Neuronal stem cell (in vitro differentiated cells): Measurements from ENCODE around the gene CENPC.

Source experiments
- DNase-seq: peaks from one replicate; pipeline ENCODE4 v3.0.0-alpha.2; 2013; ENCODE audit warnings: low spot score
- H2AFZ ChIP-seq: one replicate; pipeline ENCODE4 v1.6.1; 2013; ENCODE audit warnings: mild to moderate bottlenecking, low read length, inconsistent platforms
- H2AK5ac ChIP-seq: 2 replicates; pipeline ENCODE4 v1.6.1; 2013; ENCODE audit warnings: low read depth, mild to moderate bottlenecking, inconsistent platforms, low read length, moderate library complexity, mixed read lengths
- H2BK120ac ChIP-seq: 2 replicates; pipeline ENCODE4 v1.6.1; 2013; ENCODE audit warnings: low read depth, mild to moderate bottlenecking, inconsistent platforms, low read length, moderate library complexity, mixed read lengths
- H2BK12ac ChIP-seq: one replicate; pipeline ENCODE4 v1.6.1; 2013; ENCODE audit warnings: low read length, inconsistent platforms
- H2BK15ac ChIP-seq: 2 replicates; pipeline ENCODE4 v1.6.1; 2013; ENCODE audit warnings: mild to moderate bottlenecking, low read length, inconsistent platforms, mixed read lengths
- H2BK5ac ChIP-seq: one replicate; pipeline ENCODE4 v1.6.1; 2013; ENCODE audit warnings: inconsistent platforms, mild to moderate bottlenecking, low read length, moderate library complexity
- H3K14ac ChIP-seq: one replicate; pipeline ENCODE4 v1.6.1; 2013; ENCODE audit warnings: low read length, inconsistent platforms
- H3K18ac ChIP-seq: 2 replicates; pipeline ENCODE4 v1.6.1; 2013; ENCODE audit warnings: low read length, inconsistent platforms
- H3K23ac ChIP-seq: 2 replicates; pipeline ENCODE4 v1.6.1; 2013; ENCODE audit warnings: low read depth, mild to moderate bottlenecking, mixed read lengths, low read length, inconsistent platforms; ENCODE audit not compliant: poor library complexity
- H3K27ac ChIP-seq: replicated peaks from 3 replicates; pipeline ENCODE4 v1.5.1; 2013; ENCODE audit warnings: low read length, inconsistent platforms
- H3K27me3 ChIP-seq, 3 experiments: 2 replicates each; pipeline ENCODE4 v1.6.1; 2013; ENCODE audit warnings: low read length in 3 of 3, mild to moderate bottlenecking in 2 of 3, inconsistent platforms in 1 of 3, low read depth in 1 of 3, mixed read lengths in 1 of 3, moderate library complexity in 1 of 3; ENCODE audit not compliant: control insufficient read depth in 3 of 3, insufficient read depth in 3 of 3
- H3K36me3 ChIP-seq, 2 donors: replicated peaks in 1 of 2; 2 replicates each; pipeline ENCODE4 v1.6.1; 2013; ENCODE audit warnings: low read length in 2 of 2; ENCODE audit not compliant: control insufficient read depth in 2 of 2, insufficient read depth in 2 of 2
- H3K4ac ChIP-seq: 2 replicates; pipeline ENCODE4 v1.6.1; 2013; ENCODE audit warnings: inconsistent platforms, mild to moderate bottlenecking, low read length, moderate library complexity
- H3K4me1 ChIP-seq, 2 donors: 1 replicate in 1 of 2; 2 replicates in 1 of 2; pipeline ENCODE4 v1.6.1; 2013; ENCODE audit warnings: low read length in 2 of 2, low read depth in 1 of 2; ENCODE audit not compliant: control insufficient read depth in 2 of 2, insufficient read depth in 1 of 2
- H3K4me2 ChIP-seq: one replicate; pipeline ENCODE4 v1.6.1; 2013; ENCODE audit warnings: mild to moderate bottlenecking, low read length, inconsistent platforms; ENCODE audit not compliant: insufficient read depth, poor library complexity, severe bottlenecking
- H3K4me3 ChIP-seq, 2 donors: 2 replicates each; pipeline ENCODE4 v1.5.1; 2013; ENCODE audit warnings: low read length in 2 of 2, mild to moderate bottlenecking in 2 of 2, inconsistent platforms in 1 of 2, moderate library complexity in 1 of 2
- H3K79me1 ChIP-seq: one replicate; pipeline ENCODE4 v1.6.1; 2013; ENCODE audit warnings: low read depth, mild to moderate bottlenecking, inconsistent platforms, low read length, moderate library complexity
- H3K9ac ChIP-seq: one replicate; pipeline ENCODE4 v1.6.1; 2013; ENCODE audit warnings: mild to moderate bottlenecking, low read depth, low read length, inconsistent platforms; ENCODE audit not compliant: poor library complexity
- H3K9me3 ChIP-seq, 2 donors: replicated peaks in 1 of 2; 2 replicates each; pipeline versions ENCODE3 to v1.6.1; 2013; ENCODE audit warnings: low read length in 2 of 2, mild to moderate bottlenecking in 2 of 2, inconsistent platforms in 1 of 2, low read depth in 1 of 2, mixed read lengths in 1 of 2, moderate library complexity in 1 of 2; ENCODE audit not compliant: control insufficient read depth in 2 of 2, insufficient read depth in 1 of 2
- H4K8ac ChIP-seq: one replicate; pipeline ENCODE4 v1.6.1; 2013; ENCODE audit warnings: low read depth, mild to moderate bottlenecking, inconsistent platforms, low read length, moderate library complexity
- H4K91ac ChIP-seq: one replicate; pipeline ENCODE4 v1.6.1; 2013; ENCODE audit warnings: low read length, low read depth, mild to moderate bottlenecking, inconsistent platforms; ENCODE audit not compliant: poor library complexity
- WGBS, 2 donors: extraction: QIAGEN DNeasy Blood & Tissue Kit; methylation state at CpG; one replicate each; pipeline ENCODE4 v1.1.7; 2013; ENCODE audit warnings: missing lambda C conversion rate in 2 of 2, mixed read lengths in 1 of 2; ENCODE audit not compliant: insufficient read length in 2 of 2, insufficient replicate concordance in 1 of 2; ENCODE audit errors: extremely low coverage in 2 of 2; 5-methylcytosine and 5-hydroxymethylcytosine counted together

CENPC gene

GRCh38 chr4:67468830-67469229 is 76.5 kb downstream of the CENPC start:
- H3K4ac ChIP-seq, result no peak overlapping the region
- H3K27me3 ChIP-seq, result no peaks in the 10 kb centered on the region
- no peaks in the 10 kb centered on the region for H3K9me3 ChIP-seq
- no peak overlapping the region for H3K9ac ChIP-seq
- H3K4me1 ChIP-seq, result no peaks in the 10 kb centered on the region
- H2AFZ ChIP-seq, result no peak overlapping the region
- no peak overlapping the region for H3K4me2 ChIP-seq
- no peak overlapping the region for H2BK120ac ChIP-seq
- H2BK15ac ChIP-seq, result no peak overlapping the region
- H4K8ac ChIP-seq, result no peak overlapping the region
- H3K4me3 ChIP-seq, result no peak overlapping the region
- H4K91ac ChIP-seq, result no peak overlapping the region
- no peak overlapping the region for H3K23ac ChIP-seq
- H3K36me3 ChIP-seq, result peaks cover 8 to 66% of the 10 kb centered on the region in 2 donors
- DNase-seq, result no peak
- H3K18ac ChIP-seq, result no peak overlapping the region
- H3K14ac ChIP-seq, result no peak overlapping the region
- H2BK5ac ChIP-seq, result no peak overlapping the region
- no peak overlapping the region for H2AK5ac ChIP-seq
- H3K27ac ChIP-seq, result no peak overlapping the region
- no peak overlapping the region for H2BK12ac ChIP-seq
- peaks cover 2% of the 10 kb centered on the region for H3K79me1 ChIP-seq

GRCh38 chr4:67466751-67467150 is 78.6 kb downstream of the CENPC start:
- no peaks in the 10 kb centered on the region for H3K9me3 ChIP-seq
- H3K9ac ChIP-seq, result no peak overlapping the region
- no peak overlapping the region for H3K27ac ChIP-seq
- no peaks in the 10 kb centered on the region for H3K27me3 ChIP-seq
- no peak overlapping the region for H3K4ac ChIP-seq
- H2BK5ac ChIP-seq, result no peak overlapping the region
- WGBS, 2 donors, result no CpG with 5 or more reads among the region's 3 CpGs
- no peak overlapping the region for H2BK12ac ChIP-seq
- no peak overlapping the region for H2AFZ ChIP-seq
- H2AK5ac ChIP-seq, result no peak overlapping the region
- H4K8ac ChIP-seq, result no peak overlapping the region
- peaks cover 5 to 48% of the 10 kb centered on the region in 2 donors for H3K36me3 ChIP-seq
- H3K14ac ChIP-seq, result no peak overlapping the region
- H4K91ac ChIP-seq, result no peak overlapping the region
- no peak overlapping the region for H2BK15ac ChIP-seq
- DNase-seq, result no peak
- no peak overlapping the region for H3K18ac ChIP-seq
- H3K23ac ChIP-seq, result no peak overlapping the region
- H3K79me1 ChIP-seq, result peaks cover under 1% of the 10 kb centered on the region
- no peak overlapping the region for H3K4me2 ChIP-seq
- no peaks in the 10 kb centered on the region for H3K4me1 ChIP-seq
- no peak overlapping the region for H2BK120ac ChIP-seq
- H3K4me3 ChIP-seq, result no peak overlapping the region

GRCh38 chr4:67465763-67466052 is 79.6 kb downstream of the CENPC start:
- no peaks in the 10 kb centered on the region for H3K27me3 ChIP-seq
- H3K23ac ChIP-seq, result no peak overlapping the region
- WGBS, 2 donors, result no CpG with 5 or more reads among the region's 4 CpGs
- no peak overlapping the region for H3K4me2 ChIP-seq
- H3K14ac ChIP-seq, result no peak overlapping the region
- no peaks in the 10 kb centered on the region for H3K9me3 ChIP-seq
- no peak overlapping the region for H3K4me3 ChIP-seq
- no peak overlapping the region for H2BK5ac ChIP-seq
- H3K36me3 ChIP-seq, result peaks cover 5 to 39% of the 10 kb centered on the region in 2 donors
- H4K8ac ChIP-seq, result no peak overlapping the region
- H2AK5ac ChIP-seq, result no peak overlapping the region
- no peak overlapping the region for H3K18ac ChIP-seq
- no peaks in the 10 kb centered on the region for H3K4me1 ChIP-seq
- H3K9ac ChIP-seq, result no peak overlapping the region
- H2BK12ac ChIP-seq, result no peak overlapping the region
- no peak overlapping the region for H3K27ac ChIP-seq
- H2AFZ ChIP-seq, result no peak overlapping the region
- no peak overlapping the region for H3K4ac ChIP-seq
- DNase-seq, result no peak
- no peak overlapping the region for H2BK120ac ChIP-seq
- no peaks in the 10 kb centered on the region for H3K79me1 ChIP-seq
- no peak overlapping the region for H4K91ac ChIP-seq
- H2BK15ac ChIP-seq, result no peak overlapping the region

- Histone ChIP-seq H3K27me3 (no peaks in the 10 kb centered on the region), H2BK12ac (no peak overlapping the region), H3K14ac (no peak overlapping the region), H2AFZ (no peak overlapping the region), H3K23ac (no peak overlapping the region), H2BK120ac (no peak overlapping the region), H3K4me2 (no peak overlapping the region), H3K4me1 (no peaks in the 10 kb centered on the region), H2AK5ac (no peak overlapping the region), H2BK15ac (no peak overlapping the region), H3K27ac (no peak overlapping the region), H3K4ac (no peak overlapping the region), H3K18ac (peak overlapping the region; percentile 18), H4K8ac (no peak overlapping the region), H2BK5ac (no peak overlapping the region), H3K79me1 (no peaks in the 10 kb centered on the region), H4K91ac (no peak overlapping the region), H3K9me3 (no peaks in the 10 kb centered on the region), H3K9ac (no peak overlapping the region), H3K4me3 (no peak overlapping the region), H3K36me3 (peaks cover 5 to 33% of the 10 kb centered on the region in 2 donors)
- no peak for DNase-seq
- WGBS, 2 donors, result no CpG with 5 or more reads among the region's 7 CpGs
Observed at GRCh38 chr4:67465032-67465762, 80.1 kb downstream of the CENPC start.
